H1 (cell line): ENCODE data around the gene ANO6.

ENCODE experiments used
- E2F6 ChIP-seq: IDR thresholded peaks from 2 replicates; pipeline ENCODE4 v1.6.1; 2012; ENCODE audit warnings: inconsistent platforms
- EZH2 ChIP-seq: fragments of 200-600 bp; sonication (generic); IDR thresholded peaks from 2 replicates; pipeline ENCODE4 v1.7.1; 2012; ENCODE audit warnings: low read depth, mild to moderate bottlenecking, moderate library complexity, low read length, inconsistent platforms; ENCODE audit not compliant: severe bottlenecking
- GABPA ChIP-seq: IDR thresholded peaks from 2 replicates; pipeline ENCODE4 v1.6.1; 2011; ENCODE audit warnings: mild to moderate bottlenecking, low read length, moderate library complexity, borderline replicate concordance; ENCODE audit not compliant: insufficient read depth
- JUND ChIP-seq: IDR thresholded peaks from 2 replicates; pipeline ENCODE4 v1.6.1; 2011; ENCODE audit warnings: mild to moderate bottlenecking, improper control_type of control experiment, low read length
- POLR2AphosphoS5 ChIP-seq: IDR thresholded peaks from 2 replicates; pipeline ENCODE4 v1.6.1; 2011; ENCODE audit warnings: low read depth, low read length
- POU5F1 ChIP-seq: IDR thresholded peaks from 2 replicates; pipeline ENCODE4 v1.6.1; 2011; ENCODE audit warnings: low read depth, mild to moderate bottlenecking, low read length, moderate library complexity
- SAP30 ChIP-seq: fragments of 300-600 bp; sonication (generic); IDR thresholded peaks from 2 replicates; pipeline ENCODE4 v1.7.1; 2012; ENCODE audit warnings: low read length, moderate library complexity, mild to moderate bottlenecking, inconsistent platforms; ENCODE audit not compliant: insufficient read depth, insufficient replicate concordance
- SIX5 ChIP-seq: IDR thresholded peaks from 2 replicates; pipeline ENCODE4 v1.6.1; 2011; ENCODE audit warnings: mild to moderate bottlenecking, low read depth, low read length
- TF ChIP-seq, protein P1 (sequence below), 3 experiments: IDR thresholded peaks; 1 replicate in 2 of 3; 2 replicates in 1 of 3; pipeline versions ENCODE4 v1.5.1 to v1.6.1; 2011; ENCODE audit warnings: low read length in 3 of 3, mild to moderate bottlenecking in 3 of 3, inconsistent platforms in 2 of 3, low read depth in 1 of 3, moderate library complexity in 1 of 3; ENCODE audit not compliant: insufficient read depth in 1 of 3; ENCODE audit errors: control extremely low read depth in 1 of 3

GRCh38 chr12:45368841-45369489 lies 153.1 kb downstream of the ANO6 start:
- no peak for TF ChIP-seq GABPA
- TF ChIP-seq, protein P1, sequence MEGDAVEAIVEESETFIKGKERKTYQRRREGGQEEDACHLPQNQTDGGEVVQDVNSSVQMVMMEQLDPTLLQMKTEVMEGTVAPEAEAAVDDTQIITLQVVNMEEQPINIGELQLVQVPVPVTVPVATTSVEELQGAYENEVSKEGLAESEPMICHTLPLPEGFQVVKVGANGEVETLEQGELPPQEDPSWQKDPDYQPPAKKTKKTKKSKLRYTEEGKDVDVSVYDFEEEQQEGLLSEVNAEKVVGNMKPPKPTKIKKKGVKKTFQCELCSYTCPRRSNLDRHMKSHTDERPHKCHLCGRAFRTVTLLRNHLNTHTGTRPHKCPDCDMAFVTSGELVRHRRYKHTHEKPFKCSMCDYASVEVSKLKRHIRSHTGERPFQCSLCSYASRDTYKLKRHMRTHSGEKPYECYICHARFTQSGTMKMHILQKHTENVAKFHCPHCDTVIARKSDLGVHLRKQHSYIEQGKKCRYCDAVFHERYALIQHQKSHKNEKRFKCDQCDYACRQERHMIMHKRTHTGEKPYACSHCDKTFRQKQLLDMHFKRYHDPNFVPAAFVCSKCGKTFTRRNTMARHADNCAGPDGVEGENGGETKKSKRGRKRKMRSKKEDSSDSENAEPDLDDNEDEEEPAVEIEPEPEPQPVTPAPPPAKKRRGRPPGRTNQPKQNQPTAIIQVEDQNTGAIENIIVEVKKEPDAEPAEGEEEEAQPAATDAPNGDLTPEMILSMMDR (IDR thresholded peaks at IDR 0.05; ENCODE audit: control extremely low read depth in 1 of 3, insufficient read depth in 1 of 3, low read depth in 1 of 3, low read length in 3 of 3), result no peak
- TF ChIP-seq JUND, result no peak
- TF ChIP-seq SIX5, result no peak
- TF ChIP-seq POU5F1, result no peak
- TF ChIP-seq E2F6, result no peak
- no peak for TF ChIP-seq POLR2AphosphoS5
- no peak for TF ChIP-seq EZH2
- TF ChIP-seq SAP30, result no peak
